Measurements from ENCODE around the gene FARSA.
"Not testable (repeated sequence)": the region's sequence is repeated elsewhere in the genome, so short reads cannot be mapped to it uniquely, and the experiment has no call there.

FARSA gene
- long read RNA-seq, donor 1, transcript FARSA-201 (13 exons, 1,814 nt), result major isoform, 12 of 2,515 reads
- long read RNA-seq, donor 1, partial matches to known transcripts, result 2,460 of 2,515 reads
- long read RNA-seq, donor 1, other reads (novel, unspliced or antisense), result 40 of 2,515 reads
- long read RNA-seq, donor 2, transcript FARSA-201 (13 exons, 1,814 nt), result major isoform, 5 of 5 reads
- long read RNA-seq, donor 2, partial matches to known transcripts, result 0 of 5 reads
- long read RNA-seq, donor 2, other reads (novel, unspliced or antisense), result 0 of 5 reads
- long read RNA-seq, donor 3, partial matches to known transcripts, result 0 of 4 reads
- long read RNA-seq, donor 3, other reads (novel, unspliced or antisense), result 0 of 4 reads
- long read RNA-seq, donor 4, transcript FARSA-201 (13 exons, 1,814 nt), result major isoform, 5 of 13 reads
- long read RNA-seq, donor 4, partial matches to known transcripts, result 7 of 13 reads
- long read RNA-seq, donor 4, other reads (novel, unspliced or antisense), result 0 of 13 reads
- long read RNA-seq, donor 5, transcript FARSA-201 (13 exons, 1,814 nt), result major isoform, 19 of 32 reads
- long read RNA-seq, donor 5, partial matches to known transcripts, result 12 of 32 reads
- long read RNA-seq, donor 5, other reads (novel, unspliced or antisense), result 0 of 32 reads
- long read RNA-seq, donor 6, transcript FARSA-201 (13 exons, 1,814 nt), result major isoform, 13 of 25 reads
- long read RNA-seq, donor 6, partial matches to known transcripts, result 10 of 25 reads
- long read RNA-seq, donor 6, other reads (novel, unspliced or antisense), result 0 of 25 reads
- long read RNA-seq, donor 7, result 0 reads
- long read RNA-seq, donor 8, transcript FARSA-201 (13 exons, 1,814 nt), result major isoform, 10 of 17 reads
- long read RNA-seq, donor 8, partial matches to known transcripts, result 7 of 17 reads
- long read RNA-seq, donor 8, other reads (novel, unspliced or antisense), result 0 of 17 reads

GRCh38 chr19:12933287-12934072 lies at the start of gene FARSA:
Gene FARSA, minus strand, starts transcription at chr19:12933711. Its CDS starts 15 bp downstream, at chr19:12933696.
- DNase-seq, result peak; percentile 82

- no peak for DNase-seq
Observed at GRCh38 chr19:12983091-12983490, 49.6 kb upstream of the FARSA start.

- no peak for DNase-seq
Observed at GRCh38 chr19:12982648-12983047, 49.1 kb upstream of the FARSA start.

DNA sequence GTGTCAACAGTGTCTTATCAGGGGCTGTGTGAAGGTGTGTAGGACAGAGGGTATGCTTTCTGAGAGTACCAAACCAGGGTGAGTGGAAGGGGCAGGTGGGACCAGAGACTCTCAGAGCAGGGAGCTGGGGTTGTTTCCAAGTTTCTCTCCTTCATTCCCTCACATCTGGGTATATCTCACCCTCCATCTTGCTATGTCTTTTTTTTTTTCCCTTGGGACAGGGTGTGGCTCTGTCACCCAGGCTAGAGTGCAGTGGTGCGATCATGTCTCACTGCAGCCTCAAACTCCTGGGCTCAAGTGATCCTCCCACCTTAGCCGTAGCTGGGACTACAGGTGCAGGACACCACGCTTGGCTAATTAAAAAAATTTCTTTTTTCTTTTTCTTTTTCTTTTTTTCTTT lies 46.5 kb upstream of the FARSA start:
- DNase-seq, result no peak

- not testable (repeated sequence) for DNase-seq
Observed at GRCh38 chr19:12976109-12976508, 42.6 kb upstream of the FARSA start.

DNA sequence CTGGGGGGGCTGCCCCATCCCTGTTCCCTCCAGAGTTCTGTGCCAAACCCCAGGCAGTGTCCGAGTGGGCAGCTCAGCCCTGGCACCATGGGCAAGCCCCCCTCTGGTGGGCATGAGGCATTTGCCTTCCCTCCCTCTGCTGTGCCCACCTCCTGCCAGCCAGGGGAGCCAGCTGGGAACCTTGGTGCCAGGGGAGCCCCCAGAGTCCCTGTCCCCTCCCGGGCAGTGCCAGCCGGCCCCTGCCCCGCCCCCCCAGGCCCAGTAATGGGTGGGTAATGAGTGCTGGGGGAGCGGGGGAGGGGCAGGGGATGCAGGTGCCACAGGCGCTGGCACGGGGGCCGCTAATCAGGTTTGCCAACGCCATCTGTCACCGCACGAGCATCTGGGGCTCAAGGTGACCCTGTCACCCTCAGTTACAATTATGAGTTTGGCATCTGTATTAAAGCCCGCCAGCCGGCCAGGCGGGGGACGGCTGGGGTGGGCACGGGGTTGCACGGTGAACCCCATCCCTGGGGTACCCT lies 41.8 kb upstream of the FARSA start:
- no peak for DNase-seq

DNA sequence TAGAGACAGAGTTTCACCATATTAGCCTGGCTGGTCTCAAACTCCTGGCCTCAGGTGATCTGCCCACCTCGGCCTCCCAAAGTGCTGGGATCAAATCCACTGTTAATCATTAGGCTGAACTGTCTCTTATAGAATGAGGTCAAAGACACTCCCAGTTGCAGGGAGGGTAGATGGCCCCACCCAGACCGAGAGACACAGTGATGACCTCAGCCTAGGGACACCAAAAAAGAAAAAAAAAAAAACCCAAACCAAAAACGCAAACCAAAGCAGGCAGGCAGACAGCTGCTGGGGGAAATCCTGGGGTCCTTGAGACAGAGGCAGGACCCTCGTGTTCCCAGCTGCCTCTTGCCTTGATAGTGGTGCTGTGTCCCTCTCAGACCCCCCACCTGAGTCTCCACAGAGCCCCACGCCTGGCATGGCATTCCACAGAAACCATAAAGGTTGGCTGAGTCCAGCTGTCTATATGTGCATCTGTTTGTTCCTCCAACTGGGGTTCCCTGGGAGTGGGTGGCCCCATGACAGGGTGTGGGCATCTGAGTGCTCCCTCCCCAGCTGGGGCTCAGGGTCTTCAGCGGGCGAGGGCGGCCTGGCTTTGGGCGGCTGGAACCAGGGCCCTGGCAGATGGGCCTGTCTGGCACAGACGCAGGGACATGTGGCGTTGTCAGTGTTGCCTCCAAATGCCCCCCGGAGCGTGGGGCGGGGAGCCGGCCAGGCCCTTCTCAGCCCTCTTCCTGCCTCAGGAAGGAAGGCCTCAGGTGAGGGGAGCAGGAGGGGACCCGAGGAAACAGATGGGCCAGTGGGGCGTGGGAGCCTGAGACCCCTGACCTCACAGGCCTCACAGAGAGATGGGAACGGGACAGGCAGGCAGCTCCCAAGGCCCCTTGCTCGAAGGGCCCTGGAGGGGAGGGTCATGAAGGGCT lies 41.0 kb upstream of the FARSA start:
- DNase-seq, result no peak

- no peak for DNase-seq
Observed at GRCh38 chr19:12973236-12973635, 39.7 kb upstream of the FARSA start.

- DNase-seq, result no peak
Observed at GRCh38 chr19:12970070-12970820, 36.7 kb upstream of the FARSA start.

DNA sequence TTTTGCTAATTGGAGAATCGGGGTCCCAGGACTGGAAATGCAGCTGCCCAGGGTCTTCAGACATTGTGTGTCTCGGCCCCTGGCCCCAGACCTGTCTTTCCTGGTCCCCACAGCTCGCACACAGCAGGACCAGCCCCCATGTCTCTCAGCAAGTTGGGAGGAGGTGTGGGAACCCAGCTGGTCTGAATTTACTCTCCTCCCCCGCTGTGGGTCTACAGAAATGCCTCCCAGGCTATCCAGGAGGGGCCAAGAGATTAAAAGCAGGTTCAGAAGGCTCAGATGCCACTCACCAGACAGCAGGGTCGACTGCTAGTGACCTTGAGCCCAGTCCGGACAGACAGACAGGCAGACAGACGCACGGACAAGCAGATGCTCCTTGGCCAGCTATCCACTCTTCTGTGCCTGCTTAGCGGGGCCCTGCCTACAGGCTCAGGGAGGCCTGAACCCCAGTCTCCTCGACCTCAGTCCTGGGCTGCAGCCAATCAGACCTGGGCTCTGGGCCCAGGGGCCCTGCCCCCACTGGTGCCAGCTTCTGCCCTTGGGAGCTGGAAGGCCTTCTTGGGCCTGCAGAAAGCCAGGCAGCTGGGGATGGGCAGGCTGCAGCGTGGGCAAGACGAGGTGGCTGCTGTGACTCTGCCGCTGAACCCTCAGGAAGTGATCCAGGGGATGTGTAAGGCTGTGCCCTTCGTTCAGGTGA lies 35.9 kb upstream of the FARSA start, which contains the start of gene DAND5:
Gene DAND5 (plus strand): TSS at position 285 of the 697 bp plus-strand sequence. CDS start 85 bp downstream, at position 370.
- DNase-seq, result no peak

- DNase-seq, result no peak
Observed at GRCh38 chr19:12967907-12968306, 34.4 kb upstream of the FARSA start.

GRCh38 chr19:12965812-12966135 lies 32.3 kb upstream of the FARSA start:
- no peak for DNase-seq

- peak; percentile 93 for DNase-seq
Observed at GRCh38 chr19:12965017-12965811, 31.7 kb upstream of the FARSA start.

GRCh38 chr19:12959481-12959880 lies 26.0 kb upstream of the FARSA start:
- DNase-seq, result no peak

DNA sequence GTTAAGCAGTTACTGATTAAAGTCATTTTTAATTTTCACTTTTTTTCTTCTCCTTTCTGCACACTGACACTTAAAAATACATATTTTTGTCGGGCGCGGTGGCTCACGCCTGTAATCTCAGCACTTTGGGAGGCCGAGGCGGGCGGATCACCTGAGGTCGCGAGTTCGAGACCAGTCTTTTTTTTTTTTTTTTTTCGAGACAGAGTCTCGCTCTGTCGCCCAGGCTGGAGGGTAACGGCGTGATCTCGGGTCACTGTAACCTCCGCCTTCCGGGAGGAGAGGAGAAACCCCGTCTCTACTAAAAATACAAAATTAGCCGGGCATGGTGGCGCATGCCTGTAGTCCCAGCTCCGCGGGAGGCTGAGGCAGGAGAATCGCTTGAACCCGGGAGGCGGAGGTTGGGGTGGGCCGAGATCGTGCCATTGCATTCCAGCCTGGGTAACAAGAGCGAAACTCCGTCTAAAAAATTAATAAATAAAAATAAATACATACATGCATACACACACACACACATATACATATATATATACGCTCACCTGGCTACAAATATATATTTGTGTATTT lies 24.0 kb upstream of the FARSA start:
- DNase-seq, result not testable (repeated sequence)

GRCh38 chr19:12956446-12957388 lies 23.2 kb upstream of the FARSA start, which contains the start of gene GADD45GIP1:
Gene GADD45GIP1, minus strand, starts transcription at chr19:12957223. Its CDS starts 11 bp downstream, at chr19:12957212.
- peak; percentile 93 for DNase-seq

DNA sequence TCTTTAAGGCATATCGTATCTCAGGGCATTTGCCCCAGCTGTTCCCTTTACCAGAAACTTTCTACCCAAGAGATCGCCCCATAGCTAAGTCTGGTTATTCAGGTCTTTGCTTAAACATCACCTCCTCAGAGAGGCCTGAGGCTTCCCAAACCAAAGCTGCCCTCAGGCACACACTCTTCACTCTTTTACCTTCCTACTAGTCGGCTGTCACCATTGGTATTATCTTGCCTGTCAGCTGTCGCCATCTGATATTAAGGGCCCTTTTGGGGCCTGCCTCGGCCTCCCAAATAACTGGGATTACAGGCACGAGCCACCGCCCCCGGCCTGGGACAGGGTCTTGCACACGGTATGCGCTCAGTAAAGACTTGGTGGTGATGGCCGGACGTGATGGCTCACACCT lies 22.5 kb upstream of the FARSA start:
- no peak for DNase-seq
